DOHH2 (cell line): Measurements from ENCODE around the gene LAIR1.
A peak's percentile ranks its signal among the peaks of the same experiment; 100 is the strongest.
"Not testable (repeated sequence)": the region's sequence is repeated elsewhere in the genome, so short reads cannot be mapped to it uniquely, and the experiment has no call there.

Experiments
- H3F3A ChIP-seq: fragments of 200-600 bp; sonication (generic), shearing (Covaris generic); 2 replicates; pipeline ENCODE4 v1.6.0; 2016; ENCODE audit warnings: antibody characterized with exemption, mild to moderate bottlenecking; ENCODE audit not compliant: control insufficient read depth, insufficient read depth
- H3K27ac ChIP-seq: fragments of 200-600 bp; sonication (generic); 2 replicates; pipeline ENCODE4 v1.5.1; 2014; ENCODE audit warnings: low read depth, mild to moderate bottlenecking, low read length, moderate library complexity
- H3K27me3 ChIP-seq: fragments of 200-600 bp; sonication (generic); 2 replicates; pipeline ENCODE4 v1.6.1; 2014; ENCODE audit warnings: mild to moderate bottlenecking, low read length, mixed read lengths; ENCODE audit not compliant: control insufficient read depth
- H3K36me3 ChIP-seq: fragments of 200-600 bp; sonication (generic); 2 replicates; pipeline ENCODE4 v1.6.1; 2014; ENCODE audit warnings: mild to moderate bottlenecking, low read length, moderate library complexity, mixed read lengths; ENCODE audit not compliant: control insufficient read depth
- H3K4me1 ChIP-seq: fragments of 200-600 bp; sonication (generic); 2 replicates; pipeline ENCODE4 v1.6.1; 2014; ENCODE audit warnings: mild to moderate bottlenecking, low read length, mixed read lengths; ENCODE audit not compliant: control insufficient read depth
- H3K4me2 ChIP-seq: fragments of 200-600 bp; sonication (generic); 2 replicates; pipeline ENCODE4 v1.6.0; 2014; ENCODE audit warnings: mild to moderate bottlenecking, low read length, moderate library complexity
- H3K4me3 ChIP-seq: fragments of 200-600 bp; sonication (generic); 2 replicates; pipeline ENCODE4 v1.5.1; 2014; ENCODE audit warnings: mild to moderate bottlenecking, low read length, mixed read lengths
- H3K79me2 ChIP-seq: fragments of 200-600 bp; sonication (generic); 2 replicates; pipeline ENCODE4 v1.6.1; 2014; ENCODE audit warnings: mild to moderate bottlenecking, low read length, mixed read lengths; ENCODE audit not compliant: control insufficient read depth
- H3K9me2 ChIP-seq: fragments of 200-600 bp; sonication (generic); replicated peaks from 2 replicates; pipeline ENCODE4 v1.6.1; 2014; ENCODE audit warnings: mild to moderate bottlenecking, low read length, mixed read lengths; ENCODE audit not compliant: control insufficient read depth
- H3K9me3 ChIP-seq: fragments of 200-600 bp; sonication (generic); 2 replicates; pipeline ENCODE4 v1.6.1; 2014; ENCODE audit warnings: antibody characterized with exemption, low read length, mixed read lengths; ENCODE audit not compliant: control insufficient read depth, insufficient read depth
- H4K20me1 ChIP-seq: fragments of 200-600 bp; sonication (generic); 2 replicates; pipeline ENCODE4 v1.6.0; 2014; ENCODE audit warnings: low read depth, mild to moderate bottlenecking, antibody characterized with exemption, low read length, moderate library complexity; ENCODE audit not compliant: control insufficient read depth, insufficient read depth
- EZH2phosphoT487 ChIP-seq: fragments of 200-600 bp; sonication (generic); IDR thresholded peaks from 2 replicates; pipeline ENCODE4 v1.6.1; 2017; ENCODE audit warnings: borderline replicate concordance, mild to moderate bottlenecking, antibody characterized with exemption, low read length, moderate library complexity, mixed read lengths
- TF ChIP-seq, protein P1 (sequence below): fragments of 200-600 bp; sonication (generic); IDR thresholded peaks from one replicate; pipeline ENCODE4 v1.5.1; 2014; ENCODE audit warnings: antibody characterized with exemption, mild to moderate bottlenecking, low read depth, low read length; ENCODE audit not compliant: poor library complexity, severe bottlenecking

The LAIR1 gene

DNA sequence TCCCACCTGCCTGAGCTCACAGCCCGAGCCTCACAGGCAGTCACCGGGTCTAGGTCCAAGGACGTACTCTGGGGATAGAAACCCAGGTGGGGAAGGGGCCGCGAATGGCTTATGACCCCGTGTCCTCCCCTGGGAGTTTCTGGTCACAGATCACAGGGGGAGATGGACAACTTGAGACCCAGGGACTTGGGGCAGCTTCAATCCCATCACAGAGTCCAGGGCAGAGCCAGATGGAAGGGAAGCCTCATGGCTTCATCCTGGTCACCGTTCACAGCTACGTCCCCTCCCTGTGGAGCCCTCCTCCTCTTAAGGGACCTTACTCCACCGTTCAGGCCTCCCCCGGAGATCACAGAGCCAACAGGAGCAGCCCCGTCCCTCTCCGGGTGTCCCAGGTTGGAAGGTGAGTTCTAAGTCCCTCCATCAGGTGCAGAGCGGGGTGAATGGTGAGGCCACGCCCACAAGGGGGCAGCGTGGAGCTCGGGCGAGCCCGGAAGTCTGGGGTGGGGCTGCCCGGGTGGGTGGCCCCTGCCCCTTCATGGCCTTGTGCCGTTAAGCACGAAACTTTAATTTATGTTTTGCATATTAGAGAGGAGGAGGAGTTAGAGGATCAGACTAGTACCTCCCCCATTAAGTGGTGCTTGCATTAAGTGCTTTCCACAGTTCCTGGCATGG lies 5.4 kb downstream of the LAIR1 start:
- H3K27ac ChIP-seq, H3K36me3 ChIP-seq, H4K20me1 ChIP-seq, H3K9me2 ChIP-seq, H3K4me2 ChIP-seq, H3F3A ChIP-seq, H3K4me3 ChIP-seq, H3K79me2 ChIP-seq, H3K9me3 ChIP-seq: not testable (repeated sequence)
- peaks cover 30% of the 10 kb centered on the region for H3K4me1 ChIP-seq
- TF ChIP-seq, protein P1, sequence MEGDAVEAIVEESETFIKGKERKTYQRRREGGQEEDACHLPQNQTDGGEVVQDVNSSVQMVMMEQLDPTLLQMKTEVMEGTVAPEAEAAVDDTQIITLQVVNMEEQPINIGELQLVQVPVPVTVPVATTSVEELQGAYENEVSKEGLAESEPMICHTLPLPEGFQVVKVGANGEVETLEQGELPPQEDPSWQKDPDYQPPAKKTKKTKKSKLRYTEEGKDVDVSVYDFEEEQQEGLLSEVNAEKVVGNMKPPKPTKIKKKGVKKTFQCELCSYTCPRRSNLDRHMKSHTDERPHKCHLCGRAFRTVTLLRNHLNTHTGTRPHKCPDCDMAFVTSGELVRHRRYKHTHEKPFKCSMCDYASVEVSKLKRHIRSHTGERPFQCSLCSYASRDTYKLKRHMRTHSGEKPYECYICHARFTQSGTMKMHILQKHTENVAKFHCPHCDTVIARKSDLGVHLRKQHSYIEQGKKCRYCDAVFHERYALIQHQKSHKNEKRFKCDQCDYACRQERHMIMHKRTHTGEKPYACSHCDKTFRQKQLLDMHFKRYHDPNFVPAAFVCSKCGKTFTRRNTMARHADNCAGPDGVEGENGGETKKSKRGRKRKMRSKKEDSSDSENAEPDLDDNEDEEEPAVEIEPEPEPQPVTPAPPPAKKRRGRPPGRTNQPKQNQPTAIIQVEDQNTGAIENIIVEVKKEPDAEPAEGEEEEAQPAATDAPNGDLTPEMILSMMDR, result peak; percentile 14
- H3K27me3 ChIP-seq, result peaks cover 20% of the 10 kb centered on the region

DNA sequence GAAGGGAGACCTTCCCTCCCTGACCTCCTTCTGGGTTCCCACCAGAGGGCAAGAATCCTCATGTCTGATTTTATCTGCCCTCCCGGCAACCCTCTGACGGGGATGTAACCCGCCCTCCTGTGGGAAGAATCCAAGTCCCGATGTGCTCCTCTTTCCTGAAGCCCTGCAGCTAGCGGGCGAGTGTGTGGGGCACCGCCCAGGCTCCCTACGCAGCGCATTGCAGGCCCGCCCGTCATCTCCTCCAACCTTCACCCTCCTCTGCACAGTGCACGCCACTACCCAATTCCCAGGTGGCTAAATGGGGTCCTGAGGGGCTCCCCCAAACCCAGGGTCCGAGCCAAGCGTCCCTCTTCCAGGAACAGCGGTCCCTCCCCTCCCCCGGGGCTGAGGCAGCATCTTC lies 7.3 kb downstream of the LAIR1 start:
- no peaks in the 10 kb centered on the region for H3K9me3 ChIP-seq
- TF ChIP-seq, protein P1, result no peak
- no peak for TF ChIP-seq EZH2phosphoT487
- no peaks in the 10 kb centered on the region for H3K36me3 ChIP-seq
- no peak overlapping the region for H3K27ac ChIP-seq
- no peak overlapping the region for H3K4me2 ChIP-seq
- H4K20me1 ChIP-seq, result no peaks in the 10 kb centered on the region
- H3K9me2 ChIP-seq, result no peaks in the 10 kb centered on the region
- no peak overlapping the region for H3K4me3 ChIP-seq
- peaks cover 25% of the 10 kb centered on the region for H3K4me1 ChIP-seq
- H3F3A ChIP-seq, result 0 out of 2 replicates have a peak, but pooled peaks cover 3% of the 10 kb centered on the region
- no peaks in the 10 kb centered on the region for H3K79me2 ChIP-seq
- H3K27me3 ChIP-seq, result peaks cover 17% of the 10 kb centered on the region

DNA sequence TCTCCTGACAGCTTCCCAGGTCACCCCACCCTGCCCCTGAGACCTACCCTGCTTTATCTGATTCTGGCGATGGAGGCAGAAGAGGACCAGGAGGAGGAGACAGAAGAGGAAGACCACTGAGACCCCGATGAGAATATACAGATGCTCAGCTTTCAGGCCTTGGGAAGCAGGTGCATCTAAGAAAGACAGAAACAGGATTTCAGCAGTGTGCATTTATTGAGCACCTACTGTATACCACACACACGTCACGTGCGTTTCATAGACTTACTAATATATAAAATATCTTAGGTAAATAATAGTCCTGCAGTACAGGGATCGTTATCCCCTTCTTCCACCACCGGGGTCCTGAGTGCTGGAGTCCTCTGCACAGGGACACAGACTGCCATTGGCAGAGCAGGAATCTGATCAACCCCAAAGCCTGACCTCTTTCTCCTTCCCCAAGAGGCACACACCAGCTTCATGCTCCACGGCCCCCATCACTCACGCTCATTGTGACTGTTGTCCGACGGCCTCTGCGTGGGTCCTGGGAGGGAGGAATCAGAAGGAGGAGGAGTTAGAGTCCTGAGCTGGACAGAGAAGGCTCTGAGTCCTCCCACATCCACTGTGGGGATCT lies 8.2 kb downstream of the LAIR1 start:
- H4K20me1 ChIP-seq, result no peaks in the 10 kb centered on the region
- no peak overlapping the region for H3K27ac ChIP-seq
- no peaks in the 10 kb centered on the region for H3K9me2 ChIP-seq
- no peak overlapping the region for H3K4me3 ChIP-seq
- no peaks in the 10 kb centered on the region for H3K9me3 ChIP-seq
- no peak overlapping the region for H3K4me2 ChIP-seq
- H3K27me3 ChIP-seq, result peaks cover 21% of the 10 kb centered on the region
- H3K36me3 ChIP-seq, result no peaks in the 10 kb centered on the region
- H3K4me1 ChIP-seq, result peaks cover 16% of the 10 kb centered on the region
- H3F3A ChIP-seq, result 0 out of 2 replicates have a peak, but pooled peaks cover 3% of the 10 kb centered on the region
- H3K79me2 ChIP-seq, result no peaks in the 10 kb centered on the region
- no peak for TF ChIP-seq EZH2phosphoT487
- TF ChIP-seq, protein P1, result no peak
